CD14-positive monocyte (primary cell): ENCODE results near the gene ATXN2L. TPM values are rescaled to one million over a fixed set of nuclear protein-coding genes. Genes with fewer than 3 reads are reported as not detected.

Experiments used
- DNase-seq, 3 donors: peaks; one replicate each; pipeline ENCODE4 v3.0.0-alpha.2; 2011 to 2022
- H2AFZ ChIP-seq: 2 replicates; pipeline ENCODE4 v1.6.0; 2012; ENCODE audit warnings: mild to moderate bottlenecking, low read depth, low read length, inconsistent platforms; ENCODE audit not compliant: insufficient read depth, poor library complexity, severe bottlenecking
- H3K27ac ChIP-seq, 2 donors: 1 replicate in 1 of 2; 2 replicates in 1 of 2; pipeline ENCODE4 v1.5.1; 2012 to 2013; ENCODE audit warnings: low read length in 2 of 2, control low read depth in 1 of 2, inconsistent platforms in 1 of 2, low read depth in 1 of 2, mild to moderate bottlenecking in 1 of 2
- H3K27me3 ChIP-seq, 2 donors: one replicate each; pipeline versions ENCODE4 v1.6.0 to v1.6.1; 2011 to 2013; ENCODE audit warnings: low read length in 2 of 2; ENCODE audit not compliant: control insufficient read depth in 2 of 2, insufficient read depth in 2 of 2
- H3K36me3 ChIP-seq, 2 donors: replicated peaks in 1 of 2; 1 replicate in 1 of 2; 2 replicates in 1 of 2; pipeline versions ENCODE4 v1.5.1 to v1.6.1; 2012 to 2013; ENCODE audit warnings: low read length in 2 of 2, control low read depth in 1 of 2, inconsistent platforms in 1 of 2, mild to moderate bottlenecking in 1 of 2; ENCODE audit not compliant: insufficient read depth in 2 of 2, control insufficient read depth in 1 of 2
- H3K4me1 ChIP-seq, 2 donors: 1 replicate in 1 of 2; 2 replicates in 1 of 2; pipeline versions ENCODE4 v1.5.1 to v1.6.1; 2012 to 2013; ENCODE audit warnings: low read length in 2 of 2, control low read depth in 1 of 2, inconsistent platforms in 1 of 2, mild to moderate bottlenecking in 1 of 2, moderate library complexity in 1 of 2; ENCODE audit not compliant: insufficient read depth in 2 of 2, control insufficient read depth in 1 of 2
- H3K4me2 ChIP-seq: replicated peaks from 2 replicates; pipeline ENCODE3; 2012; ENCODE audit warnings: low read length, moderate library complexity, mild to moderate bottlenecking; ENCODE audit not compliant: poor library complexity, severe bottlenecking; ENCODE audit errors: extremely low read depth
- H3K4me3 ChIP-seq, 3 experiments: fragments of 200-600 bp in 1 of 3; sonication (generic) in 1 of 3; replicated peaks in 1 of 3; 1 replicate in 2 of 3; 2 replicates in 1 of 3; pipeline ENCODE4 v1.5.1; 2011 to 2013; ENCODE audit warnings: low read length in 3 of 3, mild to moderate bottlenecking in 3 of 3, control low read depth in 2 of 3, low read depth in 2 of 3, inconsistent platforms in 1 of 3, moderate library complexity in 1 of 3
- H3K79me2 ChIP-seq: 2 replicates; pipeline ENCODE4 v1.6.0; 2012; ENCODE audit warnings: mild to moderate bottlenecking, control low read depth, inconsistent platforms, low read length, moderate library complexity; ENCODE audit not compliant: insufficient read depth
- H3K9ac ChIP-seq: 2 replicates; pipeline ENCODE4 v1.6.0; 2017; ENCODE audit warnings: low read length, mild to moderate bottlenecking; ENCODE audit not compliant: insufficient read depth, poor library complexity, severe bottlenecking
- H3K9me3 ChIP-seq, 2 donors: replicated peaks in 1 of 2; 1 replicate in 1 of 2; 2 replicates in 1 of 2; pipeline versions ENCODE4 v1.5.1 to v1.6.1; 2012 to 2013; ENCODE audit warnings: low read length in 2 of 2, control low read depth in 1 of 2; ENCODE audit not compliant: control insufficient read depth in 1 of 2, insufficient read depth in 1 of 2
- H4K20me1 ChIP-seq: 2 replicates; pipeline ENCODE4 v1.6.0; 2012; ENCODE audit warnings: mild to moderate bottlenecking, low read length, control low read depth, moderate library complexity; ENCODE audit not compliant: insufficient read depth
- H3K27ac Mint-ChIP-seq, 7 donors: one replicate each; pipeline ENCODE4 v1.8.0; 2020; ENCODE audit warnings: mild to moderate bottlenecking in 7 of 7, mixed read lengths in 7 of 7, moderate library complexity in 6 of 7, inconsistent platforms in 2 of 7
- H3K27me3 Mint-ChIP-seq, 3 donors: one replicate each; pipeline ENCODE4 v1.8.0; 2021 to 2022; ENCODE audit warnings: low read depth in 3 of 3, mild to moderate bottlenecking in 3 of 3, mixed read lengths in 3 of 3, moderate library complexity in 3 of 3, inconsistent platforms in 1 of 3
- H3K36me3 Mint-ChIP-seq, 2 donors: one replicate each; pipeline ENCODE4 v1.8.0; 2020; ENCODE audit warnings: mixed read lengths in 2 of 2, inconsistent platforms in 1 of 2, mild to moderate bottlenecking in 1 of 2
- H3K4me1 Mint-ChIP-seq: one replicate; pipeline ENCODE4 v1.8.0; 2020; ENCODE audit warnings: mild to moderate bottlenecking, mixed read lengths
- H3K4me3 Mint-ChIP-seq, 2 donors: one replicate each; pipeline ENCODE4 v1.8.0; 2020; ENCODE audit warnings: mild to moderate bottlenecking in 2 of 2, mixed read lengths in 2 of 2, moderate library complexity in 1 of 2
- H3K9me3 Mint-ChIP-seq, 7 donors: one replicate each; pipeline ENCODE4 v1.8.0; 2020 to 2022; ENCODE audit warnings: mixed read lengths in 7 of 7, mild to moderate bottlenecking in 6 of 7, moderate library complexity in 6 of 7, inconsistent platforms in 2 of 7
- WGBS: methylation state at CpG from one replicate; pipeline ENCODE4 v1.1.5; 2013; ENCODE audit warnings: missing lambda C conversion rate; ENCODE audit not compliant: insufficient coverage; 5-methylcytosine and 5-hydroxymethylcytosine counted together
- intact Hi-C, 2 donors: fragments of 100-400 bp; cut with micrococcal nuclease; formaldehyde crosslinking; loops; one replicate each; pipeline versions ENCODE4 v1.15.0 to v1.15.1; 2023
- polyA plus RNA-seq, 3 donors: library from polyadenylated mRNA; depleted of rRNA in 1 of 3; unstranded in 2 of 3; stranded (reverse) in 1 of 3; fragments of 300-500 nt in 2 of 3; fragments of >200 nt in 1 of 3; fragmentation: Illumina TruSeq in 2 of 3; gene quantifications; 1 replicate in 2 of 3; 2 replicates in 1 of 3; pipeline ENCODE4 v1.2.3, GENCODE V29; 2012 to 2021
- TF ChIP-seq, protein P1 (sequence below): fragments of 200-600 bp; IDR thresholded peaks from one replicate; pipeline ENCODE4 v1.8.0; 2022; ENCODE audit warnings: antibody characterized with exemption, mild to moderate bottlenecking

ATXN2L gene
- polyA plus RNA-seq, 3 donors: 4.8 to 118 (median 10.2) TPM

DNA sequence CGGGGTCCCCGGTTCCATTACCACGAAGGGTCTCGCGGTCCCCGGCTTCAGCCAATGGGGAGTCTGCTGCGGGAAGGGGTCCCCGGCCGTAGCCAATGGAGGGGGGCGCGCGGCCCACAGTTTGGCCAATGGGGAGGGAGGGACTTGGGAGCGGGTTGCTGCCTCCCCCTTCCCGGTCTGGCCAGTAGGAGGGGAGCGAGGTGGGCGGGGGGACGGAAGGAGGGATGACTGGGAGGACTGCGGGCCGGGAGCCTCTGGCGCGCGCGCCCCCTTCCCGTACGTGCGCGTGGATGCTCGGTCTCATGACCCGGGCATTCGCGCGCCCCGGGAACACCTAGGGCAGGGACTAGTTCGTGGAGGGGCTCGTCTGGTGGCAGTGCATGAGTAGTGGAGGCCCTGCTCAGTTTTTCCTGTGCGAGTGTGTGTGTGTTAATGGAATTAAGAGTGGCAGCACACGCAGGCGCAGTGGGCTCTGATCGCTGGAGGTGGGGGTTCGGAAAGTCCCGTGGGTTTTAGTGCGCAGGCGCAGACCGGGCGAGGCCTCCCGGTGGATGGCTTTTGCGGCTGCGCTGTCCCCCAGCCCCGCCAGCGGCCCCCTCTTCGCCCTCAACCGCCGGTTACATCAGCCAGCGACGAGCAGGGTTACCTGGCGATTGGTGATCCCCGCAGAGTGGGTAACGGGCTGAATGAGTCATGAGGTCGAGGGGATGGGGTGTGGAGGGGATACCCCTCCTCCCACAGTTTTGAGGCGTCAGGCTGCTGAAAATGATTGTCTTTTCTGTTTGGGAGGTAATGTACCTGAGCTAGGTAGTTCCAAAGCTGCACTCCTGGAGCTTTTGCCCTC, 1.3 kb downstream of the ATXN2L start:
- Mint-ChIP-seq H3K4me1 (peaks cover 24% of the 10 kb centered on the region), H3K4me3 (peak overlapping the region; percentile 95 to 98), H3K36me3 (peaks cover 40 to 43% of the 10 kb centered on the region in 2 donors), H3K9me3 (peaks cover 0 to 5% (median 0%) of the 10 kb centered on the region in 7 donors), H3K27ac (peak overlapping the region; percentile 98 to 99 (median 99)), H3K27me3 (peaks cover 0 to 1% (median 0%) of the 10 kb centered on the region in 3 donors)
- Histone ChIP-seq H3K27ac (peak overlapping the region; percentile 87 to 97), H3K27me3 (no peaks in the 10 kb centered on the region), H3K9me3 (peaks cover 0 to 3% of the 10 kb centered on the region in 2 donors), H3K4me2 (peak overlapping the region; percentile 82), H2AFZ (peak overlapping the region; percentile 62), H3K9ac (peak overlapping the region; percentile 100), H3K36me3 (peaks cover 37 to 42% of the 10 kb centered on the region in 2 donors), H3K4me1 (peaks cover 30 to 37% of the 10 kb centered on the region in 2 donors), H4K20me1 (peaks cover 51% of the 10 kb centered on the region), H3K4me3 (peak overlapping the region; percentile 58 to 94 (median 84)), H3K79me2 (peaks cover 72% of the 10 kb centered on the region)
- intact Hi-C loops: loop anchor here in 1 of 2 donors (2.0 to 5.0 kb wide), 2 partner anchors 23 to 38 kb away; partner anchors contain the start of genes SH2B1 and TUFM
- peak; percentile 91 to 97 (median 97) for DNase-seq
- TF ChIP-seq, protein P1, sequence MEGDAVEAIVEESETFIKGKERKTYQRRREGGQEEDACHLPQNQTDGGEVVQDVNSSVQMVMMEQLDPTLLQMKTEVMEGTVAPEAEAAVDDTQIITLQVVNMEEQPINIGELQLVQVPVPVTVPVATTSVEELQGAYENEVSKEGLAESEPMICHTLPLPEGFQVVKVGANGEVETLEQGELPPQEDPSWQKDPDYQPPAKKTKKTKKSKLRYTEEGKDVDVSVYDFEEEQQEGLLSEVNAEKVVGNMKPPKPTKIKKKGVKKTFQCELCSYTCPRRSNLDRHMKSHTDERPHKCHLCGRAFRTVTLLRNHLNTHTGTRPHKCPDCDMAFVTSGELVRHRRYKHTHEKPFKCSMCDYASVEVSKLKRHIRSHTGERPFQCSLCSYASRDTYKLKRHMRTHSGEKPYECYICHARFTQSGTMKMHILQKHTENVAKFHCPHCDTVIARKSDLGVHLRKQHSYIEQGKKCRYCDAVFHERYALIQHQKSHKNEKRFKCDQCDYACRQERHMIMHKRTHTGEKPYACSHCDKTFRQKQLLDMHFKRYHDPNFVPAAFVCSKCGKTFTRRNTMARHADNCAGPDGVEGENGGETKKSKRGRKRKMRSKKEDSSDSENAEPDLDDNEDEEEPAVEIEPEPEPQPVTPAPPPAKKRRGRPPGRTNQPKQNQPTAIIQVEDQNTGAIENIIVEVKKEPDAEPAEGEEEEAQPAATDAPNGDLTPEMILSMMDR: peak; percentile 19
- under 1% methylated on average over 51 of the region's 60 CpGs for WGBS

DNA sequence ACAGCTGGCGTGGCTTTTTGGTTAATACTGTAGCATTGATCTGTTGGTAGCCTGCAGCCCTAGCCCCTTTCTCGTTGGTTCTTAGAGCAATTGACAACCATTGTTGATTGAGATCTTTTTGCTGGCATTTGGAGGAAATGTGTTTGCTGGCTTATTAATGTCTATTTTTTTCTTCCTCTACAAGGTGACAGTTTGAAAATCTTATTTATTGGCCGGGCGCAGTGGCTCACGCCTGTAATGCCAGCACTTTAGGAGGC, 1.8 kb downstream of the ATXN2L start:
- Mint-ChIP-seq H3K36me3 (peaks cover 45 to 48% of the 10 kb centered on the region in 2 donors), H3K4me3 (peak overlapping the region; percentile 95 to 98), H3K27ac (peak overlapping the region; percentile 98 to 99 (median 99)), H3K27me3 (peaks cover 0 to 1% (median under 1%) of the 10 kb centered on the region in 3 donors), H3K4me1 (peaks cover 23% of the 10 kb centered on the region), H3K9me3 (peaks cover 0 to 5% (median 0%) of the 10 kb centered on the region in 7 donors)
- intact Hi-C loops: loop anchor here in 1 of 2 donors (2.0 to 5.0 kb wide), 2 partner anchors 22 to 38 kb away; partner anchors contain the start of genes SH2B1 and TUFM
- TF ChIP-seq, protein P1: no peak
- peaks cover 75% of the 10 kb centered on the region for H3K79me2 ChIP-seq
- H3K4me3 ChIP-seq: peak overlapping the region; percentile 58 to 94 (median 84)
- H3K4me1 ChIP-seq: peaks cover 28 to 34% of the 10 kb centered on the region in 2 donors
- peak overlapping the region; percentile 87 to 97 for H3K27ac ChIP-seq
- DNase-seq: no peak
- H3K27me3 ChIP-seq: no peaks in the 10 kb centered on the region
- peak overlapping the region; percentile 82 for H3K4me2 ChIP-seq
- H3K36me3 ChIP-seq: peaks cover 43 to 47% of the 10 kb centered on the region in 2 donors
- H3K9ac ChIP-seq: peak overlapping the region; percentile 100
- 0% methylated on average over 1 of the region's 5 CpGs for whole genome bisulfite sequencing
- peaks cover 57% of the 10 kb centered on the region for H4K20me1 ChIP-seq
- H3K9me3 ChIP-seq: peaks cover 0 to 3% of the 10 kb centered on the region in 2 donors
- H2AFZ ChIP-seq: no peak overlapping the region
